Hematopoietic multipotent progenitor cell treated with erythropoietin and hydrocortisone succinate and interleukin-3 and kit ligand, for 17 days (in vitro differentiated cells): ENCODE results near the gene TMEM131L.
"Not testable (repeated sequence)": the region's sequence is repeated elsewhere in the genome, so short reads cannot be mapped to it uniquely, and the experiment has no call there.

Source experiments
- DNase-seq: peaks from one replicate; pipeline ENCODE4 v3.0.0-alpha.2; 2015; ENCODE audit warnings: low spot score

TMEM131L gene

DNA sequence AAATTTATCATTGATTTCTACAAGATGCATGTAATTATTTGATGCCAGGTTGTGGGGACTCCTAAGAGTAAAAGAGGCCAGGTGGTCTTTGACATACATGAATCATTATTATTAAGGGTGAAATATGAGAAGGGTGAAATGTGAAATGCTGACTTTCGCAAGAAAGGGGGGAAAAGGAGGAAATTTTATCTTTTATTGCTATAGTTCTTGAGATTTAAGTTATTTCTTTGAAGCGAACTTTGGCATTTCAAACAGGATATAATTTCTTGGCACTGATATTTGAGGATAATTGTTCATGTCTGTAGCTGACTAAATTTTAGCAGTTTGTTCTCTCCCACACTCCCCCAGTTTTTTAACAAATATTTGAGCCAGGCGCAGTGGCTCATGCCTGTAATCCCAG is 80.1 kb downstream of the TMEM131L start:
- no peak for DNase-seq

DNA sequence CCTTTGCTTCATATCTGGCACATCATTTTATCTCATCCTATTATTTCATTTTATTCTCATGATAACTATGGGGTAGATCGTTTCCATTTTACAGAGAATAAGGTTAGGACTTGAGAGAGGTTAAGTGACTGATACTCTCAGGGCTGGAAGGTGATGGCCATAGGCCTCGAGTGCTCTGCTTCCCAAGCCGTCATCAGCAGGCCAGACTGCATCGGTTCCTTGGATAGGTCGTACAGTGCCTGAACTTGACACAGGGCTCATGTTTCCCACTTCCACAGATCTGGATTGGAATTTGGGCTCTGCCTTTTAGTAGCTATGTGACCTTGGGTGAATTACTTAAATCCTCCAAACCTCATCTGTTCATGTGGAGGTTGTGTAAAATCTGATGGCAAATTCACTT is 81.4 kb downstream of the TMEM131L start:
- no peak for DNase-seq

DNA sequence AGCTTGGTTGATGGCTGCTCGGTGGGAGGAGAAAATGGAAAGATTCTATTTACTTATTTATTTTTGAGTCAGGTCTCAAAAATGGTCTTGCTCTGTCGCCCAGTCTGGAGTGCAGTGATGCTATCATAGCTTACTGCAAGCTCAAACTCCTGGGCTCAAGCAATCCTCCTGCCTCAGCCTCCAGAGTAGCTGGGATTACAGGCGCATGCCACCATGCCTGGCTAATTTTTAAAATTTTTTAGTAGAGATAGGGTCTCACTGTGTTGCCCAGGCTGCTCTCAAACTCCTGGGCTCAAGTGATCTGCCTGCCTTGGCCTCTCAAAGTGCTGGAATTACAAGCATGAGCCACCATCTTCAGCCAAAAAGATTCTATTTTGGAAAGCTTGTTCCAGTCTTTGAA is 82.7 kb downstream of the TMEM131L start:
- DNase-seq, result not testable (repeated sequence)

DNA sequence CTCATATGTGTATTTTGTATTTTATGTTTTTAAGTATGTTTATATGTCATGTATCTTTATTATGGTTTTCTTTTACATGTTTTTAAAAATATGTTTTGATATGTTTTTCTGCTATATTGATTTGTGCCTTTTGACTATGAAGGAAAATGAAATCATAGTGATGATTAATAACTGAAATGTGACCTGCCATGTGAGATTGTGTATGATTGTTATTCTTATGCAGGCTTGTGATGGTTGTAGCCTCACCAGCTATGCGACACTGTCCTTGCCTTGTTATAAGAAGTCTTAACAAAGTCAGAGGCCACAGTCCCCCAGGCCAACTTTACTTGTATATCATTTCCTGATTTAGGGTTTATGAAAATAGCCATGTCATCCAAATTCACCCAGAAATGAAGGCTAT is 83.2 kb downstream of the TMEM131L start:
- DNase-seq, result no peak

DNA sequence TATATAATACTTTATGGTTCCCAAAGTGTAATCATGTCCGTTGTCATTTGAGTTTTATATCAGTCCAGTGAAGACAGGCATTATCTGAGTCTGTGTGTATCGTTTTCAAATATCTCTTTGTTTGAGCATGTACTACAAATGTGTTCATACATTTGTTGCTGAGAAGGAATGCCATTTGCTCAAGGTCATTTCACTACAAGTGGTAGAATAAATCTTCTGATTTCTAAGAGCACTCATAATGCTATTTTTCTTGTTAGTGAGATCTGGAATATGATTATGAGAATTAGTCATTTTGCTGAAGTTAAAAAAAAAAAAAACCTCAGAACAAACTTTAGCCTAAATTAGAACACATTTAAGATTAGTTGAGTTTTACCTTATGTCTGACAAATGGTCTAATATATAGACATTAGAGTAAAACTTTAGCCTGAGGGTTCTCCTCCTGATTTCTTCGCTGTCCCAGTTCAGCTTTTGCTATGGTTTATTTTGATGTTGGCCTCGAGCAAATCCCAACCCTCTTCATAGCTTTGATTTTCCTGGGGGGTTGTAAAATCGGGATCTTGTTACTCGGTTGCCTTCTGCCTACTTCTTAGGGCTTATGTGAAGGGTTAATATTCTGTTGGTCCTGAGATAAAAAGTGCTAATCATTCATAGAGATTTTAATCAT is 87.1 kb downstream of the TMEM131L start:
- no peak for DNase-seq

DNA sequence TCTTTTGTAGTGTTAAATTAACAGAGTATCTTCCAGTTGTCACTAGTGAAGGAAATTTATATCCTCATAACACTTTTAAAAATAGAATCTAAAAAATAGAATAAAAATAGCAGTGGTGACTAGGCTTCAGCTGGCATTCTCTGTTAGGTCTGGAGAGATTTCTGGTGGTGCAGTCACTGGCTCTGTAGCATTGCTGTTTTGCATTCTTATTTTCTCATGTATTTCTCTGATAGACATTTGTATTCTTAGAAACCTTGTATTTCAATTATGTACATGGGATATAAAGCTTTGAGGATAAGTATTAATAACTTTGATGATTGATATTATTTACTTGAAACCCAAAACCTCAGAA is 87.6 kb downstream of the TMEM131L start:
- DNase-seq, result no peak

DNA sequence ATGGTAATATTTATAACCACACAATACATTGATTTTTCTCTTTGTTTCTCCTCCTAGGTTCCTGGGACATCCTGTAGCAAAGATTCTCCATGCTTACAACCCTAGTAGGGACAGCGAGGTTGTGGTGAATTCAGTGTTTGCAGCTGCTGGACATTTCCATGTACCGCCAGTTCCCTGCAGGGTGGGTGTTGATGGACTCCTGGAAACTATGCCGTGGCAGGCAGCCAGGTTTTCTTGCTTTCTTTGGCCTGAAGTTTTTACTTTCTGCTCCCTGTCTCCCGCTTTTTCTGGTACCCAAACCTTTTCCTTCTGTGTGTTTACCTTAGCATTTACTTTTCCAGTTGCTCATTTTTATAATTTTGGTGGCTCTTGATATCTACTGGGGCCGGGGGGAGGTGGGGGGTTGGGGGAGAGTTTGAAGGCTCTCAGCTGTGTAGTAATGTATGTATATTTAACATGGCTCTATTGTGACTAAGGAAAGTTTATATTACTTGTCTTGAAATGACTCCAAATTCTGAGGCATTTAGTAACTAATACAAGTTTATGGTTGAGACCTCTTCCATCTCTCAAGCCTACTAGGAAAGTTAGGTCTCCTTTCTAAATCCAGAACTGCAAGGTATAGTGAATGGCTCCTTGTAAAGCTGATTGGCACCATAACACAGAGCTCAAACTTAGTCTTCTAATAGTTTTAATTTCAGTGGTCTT is 89.7 kb downstream of the TMEM131L start:
- no peak for DNase-seq

DNA sequence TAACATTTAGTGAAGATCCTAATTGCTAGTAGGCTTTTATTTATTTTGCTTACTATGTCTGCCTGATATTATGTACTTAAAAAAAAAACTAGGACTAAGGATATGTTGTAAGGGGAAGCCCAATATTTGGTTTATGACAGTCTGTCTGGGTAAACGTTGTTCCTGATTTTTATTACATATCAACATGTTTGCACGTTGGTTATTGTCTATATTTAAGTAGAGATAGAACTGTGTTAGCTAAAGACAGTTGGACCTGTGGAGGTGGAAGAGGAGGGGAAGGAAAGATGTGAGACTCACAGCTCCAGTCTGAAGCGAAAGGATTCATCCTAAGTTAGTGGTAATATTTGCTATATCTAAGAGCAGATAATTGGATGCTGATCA is 90.3 kb downstream of the TMEM131L start:
- no peak for DNase-seq

DNA sequence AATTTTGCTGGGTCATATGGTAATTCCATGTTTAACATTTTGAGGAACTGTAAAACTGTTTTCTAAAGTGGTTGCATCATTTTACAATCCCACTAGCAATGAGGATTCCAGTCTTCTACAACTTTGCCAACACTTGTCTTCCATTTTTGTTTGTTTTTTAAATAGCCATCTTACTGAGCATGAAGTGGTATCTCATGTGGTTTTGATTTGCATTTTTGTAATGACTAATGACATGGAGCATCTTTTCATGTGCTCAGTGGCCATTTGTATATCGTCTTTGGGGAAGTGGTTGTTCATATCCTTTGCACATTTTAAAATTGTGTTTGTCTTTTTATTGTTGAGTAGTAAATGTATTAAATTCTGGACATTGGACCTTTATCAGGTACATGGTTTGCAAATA is 94.7 kb downstream of the TMEM131L start:
- no peak for DNase-seq

DNA sequence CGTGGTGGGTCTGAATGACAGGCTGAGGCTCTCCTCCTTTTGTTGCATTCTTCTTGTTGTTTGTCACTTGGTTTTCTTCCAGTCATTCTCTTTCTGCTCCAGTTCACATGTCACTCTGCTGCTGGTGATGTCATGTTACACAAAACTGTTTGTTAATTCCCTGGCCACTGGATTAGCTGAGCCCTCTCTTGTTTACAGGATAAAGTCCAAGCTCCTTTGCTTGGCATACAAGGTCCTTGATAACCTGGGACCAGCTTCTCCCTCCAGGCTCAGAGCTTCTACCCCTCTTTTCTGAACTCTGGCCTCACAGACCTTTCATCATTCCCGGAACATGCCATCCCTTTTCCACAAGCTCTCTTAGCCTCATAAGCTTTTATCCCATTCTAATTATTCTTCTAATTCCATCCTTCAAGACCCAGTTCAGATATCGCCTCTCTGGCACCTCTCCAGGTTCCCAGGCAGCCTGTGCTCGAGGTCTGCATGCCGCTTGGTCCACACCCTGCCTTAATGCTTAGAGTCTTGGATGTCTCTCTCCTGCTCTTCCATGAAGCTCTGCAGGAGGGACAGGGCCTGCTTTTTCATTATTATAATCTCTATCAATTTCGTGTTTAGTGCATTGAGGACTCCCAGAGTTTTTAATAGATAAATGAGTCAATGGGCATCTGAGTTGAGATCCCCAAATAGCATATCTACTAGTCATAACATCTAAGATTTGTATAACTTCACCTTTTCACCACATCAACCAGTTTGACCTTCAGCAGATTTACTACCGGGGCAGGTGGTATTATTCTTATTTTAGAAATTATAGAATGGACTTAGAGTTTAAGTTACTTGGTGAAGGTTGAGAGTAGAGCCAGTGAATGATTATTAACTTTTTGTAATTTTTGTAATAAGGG is 98.7 kb downstream of the TMEM131L start:
- no peak for DNase-seq

DNA sequence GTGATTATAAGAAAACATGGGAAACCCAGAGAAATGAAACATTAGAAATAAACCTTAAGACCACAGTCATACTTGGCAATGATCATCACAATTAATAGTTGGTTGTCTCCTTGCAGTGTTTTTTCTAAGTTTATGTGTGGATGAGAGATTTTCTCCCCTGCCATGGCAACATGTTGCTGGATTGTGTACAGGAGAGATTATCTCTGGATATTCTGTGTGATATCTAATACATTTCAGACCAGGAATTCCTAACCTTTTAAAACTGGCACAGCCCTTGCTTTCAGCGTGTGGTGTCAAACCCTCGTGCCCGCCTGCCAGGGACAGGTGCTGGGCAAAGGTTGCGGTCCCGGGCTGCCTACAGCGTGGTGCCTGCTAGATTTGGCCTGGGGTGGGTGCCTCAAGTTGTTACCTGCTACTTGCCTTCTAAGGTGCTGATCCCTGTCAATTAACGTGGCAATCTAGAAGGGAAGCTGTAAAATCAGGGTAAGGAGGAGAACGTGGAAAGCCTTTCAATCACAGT is 100.5 kb downstream of the TMEM131L start:
- DNase-seq, result no peak

DNA sequence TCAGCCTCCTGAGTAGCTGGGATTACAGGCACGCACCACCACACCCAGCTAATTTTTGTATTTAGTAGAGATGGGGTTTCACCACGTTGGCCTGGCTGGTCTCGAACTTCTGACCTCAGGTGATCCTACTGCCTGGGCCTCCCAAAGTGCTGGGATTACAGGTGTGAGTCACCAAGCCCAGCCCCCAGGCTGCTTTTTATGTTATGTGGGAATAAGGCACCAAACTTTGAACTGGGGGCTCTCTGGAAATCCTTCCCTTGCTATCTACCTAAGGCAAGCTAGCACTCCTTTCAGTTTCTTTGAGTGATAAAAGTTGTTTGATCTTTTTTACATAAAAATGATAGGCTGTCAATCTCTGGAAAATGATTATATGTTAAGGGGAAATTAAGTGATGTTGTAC is 101.5 kb downstream of the TMEM131L start:
- DNase-seq, result not testable (repeated sequence)

DNA sequence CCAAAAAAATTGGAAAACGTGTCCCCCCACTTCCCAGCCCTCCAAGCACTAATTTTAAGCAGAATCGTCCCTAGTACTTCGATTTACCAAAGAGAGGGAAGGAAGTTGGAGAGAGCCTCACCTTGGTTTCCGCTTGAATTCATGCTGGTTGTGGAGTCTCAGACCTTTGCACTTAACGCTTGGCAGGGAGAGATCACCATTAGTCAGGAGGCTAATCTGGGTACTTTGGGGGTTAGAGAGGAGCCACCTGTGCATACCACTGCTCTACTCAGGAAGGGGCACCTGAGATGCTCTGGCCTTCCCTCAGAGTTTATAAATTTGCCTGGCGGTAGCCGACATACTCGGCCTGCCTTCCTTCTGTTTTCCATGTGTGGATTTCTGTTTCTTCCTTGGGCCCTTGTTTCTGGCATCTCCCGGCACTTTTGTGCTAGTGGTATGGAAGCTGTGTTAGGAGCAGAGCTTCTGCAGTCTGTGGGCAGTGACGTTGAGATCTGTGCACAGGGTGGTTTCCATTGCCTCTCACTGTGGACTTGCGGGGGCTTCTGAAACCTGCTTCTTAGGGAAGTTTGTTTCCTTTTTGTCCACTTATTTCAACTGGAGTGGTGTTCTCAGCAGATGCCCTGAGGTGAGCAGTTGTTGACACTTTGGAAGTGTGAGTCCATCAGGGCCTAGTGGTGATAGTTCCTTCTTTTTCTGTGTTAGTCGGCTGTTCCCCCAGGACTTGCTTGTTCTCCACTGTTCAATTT is 104.2 kb downstream of the TMEM131L start:
- no peak for DNase-seq

DNA sequence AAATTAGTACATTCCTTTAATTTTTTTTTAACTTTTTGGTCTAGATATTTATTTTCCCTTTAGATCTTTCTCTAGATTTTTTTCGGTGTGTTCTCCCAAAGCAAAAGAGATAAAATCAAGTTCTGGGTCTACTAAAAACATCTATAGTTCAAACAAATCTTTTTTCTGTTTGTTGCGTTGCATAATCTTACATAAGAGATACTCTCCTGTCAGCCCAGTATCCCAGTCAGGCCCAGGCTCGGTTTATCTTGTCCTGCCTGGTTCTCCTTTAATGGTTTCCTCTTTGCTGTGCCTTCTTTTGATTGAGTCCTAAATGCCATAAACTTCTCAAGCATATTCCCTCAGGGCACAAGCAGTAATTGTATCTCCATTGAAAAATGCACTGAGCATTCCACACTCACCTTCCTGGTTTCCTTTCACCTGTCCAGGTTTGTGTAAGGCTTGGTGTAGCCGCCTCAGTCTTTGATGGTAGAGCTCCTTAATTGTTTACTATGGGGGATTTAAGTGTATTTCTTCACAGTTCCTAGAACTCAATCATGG is 104.9 kb downstream of the TMEM131L start:
- no peak for DNase-seq

DNA sequence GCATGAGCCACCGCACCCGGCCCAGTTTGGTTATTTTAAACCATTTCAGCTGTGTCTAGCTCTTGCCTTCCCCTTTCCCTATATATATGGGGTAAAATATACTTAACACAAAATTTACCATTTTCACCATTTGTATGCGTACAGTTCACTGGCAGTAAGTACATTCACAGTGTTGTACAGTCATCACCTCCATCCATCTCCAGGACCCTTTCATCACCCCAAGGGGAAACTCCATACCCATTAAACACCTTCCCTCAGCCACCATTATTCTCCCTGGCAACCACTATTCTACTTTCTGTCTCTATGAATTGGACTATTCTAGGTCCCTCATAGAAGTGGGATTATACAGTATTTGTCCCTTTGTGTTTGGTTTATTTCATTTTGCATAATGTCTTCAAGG is 106.4 kb downstream of the TMEM131L start:
- no peak for DNase-seq

DNA sequence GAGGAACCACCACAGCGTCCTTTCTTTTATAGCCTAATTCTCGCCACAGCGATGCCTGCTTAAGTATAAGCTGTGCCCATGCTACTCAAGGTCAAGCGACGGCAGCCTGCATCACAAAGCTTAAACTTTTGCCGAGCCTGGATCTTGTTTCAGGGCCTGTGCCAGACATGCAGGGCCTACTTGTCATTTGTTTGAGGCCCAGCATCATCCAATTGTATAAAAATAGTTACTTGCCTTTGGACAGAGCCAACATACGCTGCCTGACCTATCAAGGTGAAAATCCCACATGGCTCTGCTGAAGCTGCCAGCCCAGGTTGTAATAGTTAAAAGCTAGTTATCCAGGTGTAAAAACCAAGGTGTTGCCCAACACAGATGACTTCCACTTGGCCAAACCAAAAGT is 107.1 kb downstream of the TMEM131L start:
- no peak for DNase-seq

DNA sequence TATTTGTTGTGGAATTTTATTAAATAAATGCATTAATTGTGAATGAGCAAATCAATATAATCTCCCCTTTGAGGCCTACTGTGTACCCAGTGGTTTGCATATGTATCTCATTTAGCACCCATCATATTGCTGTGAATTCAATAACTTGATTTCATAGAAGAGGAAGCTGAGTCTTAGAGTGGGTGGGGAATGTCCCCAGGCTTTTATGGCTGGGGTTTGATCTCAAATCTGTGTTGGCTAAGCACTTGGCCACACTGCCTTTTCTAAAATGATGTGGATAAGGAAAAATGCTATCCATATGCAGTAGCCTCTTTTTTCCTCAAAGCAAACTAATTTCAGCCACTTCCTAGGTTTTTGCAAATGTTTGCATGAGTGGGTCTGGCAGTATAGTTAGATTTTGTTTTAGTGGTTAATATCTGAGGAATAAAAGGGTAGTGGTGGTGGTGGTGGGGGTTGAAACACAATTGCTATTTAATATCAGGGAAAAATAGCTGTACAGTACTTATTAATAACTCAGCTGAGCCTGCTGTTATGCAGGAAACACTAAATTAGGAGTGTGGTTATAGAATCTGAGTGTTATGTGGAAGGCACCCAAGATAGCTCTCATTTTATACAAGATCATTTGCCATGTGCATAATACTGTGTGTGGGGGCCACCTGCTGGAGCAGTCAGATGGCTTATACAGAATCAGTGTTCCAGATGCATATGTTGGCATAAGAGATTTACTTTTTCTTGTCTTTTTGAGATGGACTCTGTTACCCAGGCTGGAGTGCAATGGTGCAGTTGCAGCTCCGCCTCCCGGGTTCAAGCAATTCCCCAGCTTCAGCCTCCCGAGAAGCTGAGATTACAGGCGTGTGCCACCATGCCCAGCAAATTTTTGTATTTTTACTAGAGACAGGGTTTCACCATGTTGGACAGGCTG is 108.0 kb downstream of the TMEM131L start:
- peak; percentile 68 for DNase-seq

DNA sequence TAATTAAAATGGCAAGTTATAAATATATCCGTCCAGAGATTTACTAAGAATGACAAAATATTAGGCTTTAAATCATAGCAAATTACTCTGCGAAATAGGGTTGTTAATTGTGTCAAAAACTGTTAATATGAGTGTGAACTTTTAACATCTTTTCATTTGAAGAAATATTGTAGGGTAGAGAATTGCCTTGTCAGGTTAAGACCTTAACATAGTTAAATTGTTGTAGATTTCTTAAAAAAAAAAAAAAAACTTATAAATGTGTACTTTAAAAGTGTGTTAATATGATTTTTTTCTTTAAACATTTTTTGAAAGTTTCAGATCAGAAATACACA is 110.2 kb downstream of the TMEM131L start:
- no peak for DNase-seq

DNA sequence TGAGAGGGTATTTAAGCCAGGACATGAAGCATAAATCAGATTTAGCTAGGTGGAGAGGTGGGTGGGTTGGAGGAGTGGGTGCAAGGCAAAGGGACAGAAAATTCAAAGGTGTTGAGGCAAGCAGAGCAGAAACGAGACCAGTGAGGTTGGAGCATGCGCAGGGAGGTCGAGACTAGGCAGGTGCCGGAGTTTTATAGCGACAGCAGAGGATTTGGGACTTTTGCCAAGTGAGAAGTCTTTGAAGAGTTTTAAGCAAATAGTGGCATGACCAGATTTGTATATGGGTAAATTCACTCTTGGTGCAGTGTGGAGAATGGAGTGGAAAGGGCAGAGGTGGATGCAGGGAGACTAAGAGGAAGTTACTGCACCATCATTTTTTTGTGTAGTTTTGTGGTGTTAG is 110.9 kb downstream of the TMEM131L start:
- DNase-seq, result no peak

DNA sequence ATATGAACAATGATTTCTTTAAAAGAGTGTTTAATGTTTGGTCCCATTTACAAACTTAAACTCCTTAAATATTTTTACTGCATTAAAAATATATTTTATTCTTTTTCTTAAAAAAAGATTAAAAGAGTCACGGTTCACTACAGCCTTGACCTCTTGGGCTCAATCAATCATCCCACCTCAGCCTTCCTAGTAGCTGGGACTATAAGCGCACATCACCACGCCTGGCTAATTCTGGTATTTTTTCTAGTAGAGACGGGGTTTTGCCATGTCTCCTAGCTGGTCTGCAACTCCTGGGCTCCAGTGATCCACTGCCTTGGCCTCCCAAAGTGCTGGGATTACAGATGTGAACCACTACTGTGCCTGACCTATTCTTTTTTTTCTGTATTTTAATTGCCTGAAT is 113.2 kb downstream of the TMEM131L start:
- DNase-seq, result no peak

DNA sequence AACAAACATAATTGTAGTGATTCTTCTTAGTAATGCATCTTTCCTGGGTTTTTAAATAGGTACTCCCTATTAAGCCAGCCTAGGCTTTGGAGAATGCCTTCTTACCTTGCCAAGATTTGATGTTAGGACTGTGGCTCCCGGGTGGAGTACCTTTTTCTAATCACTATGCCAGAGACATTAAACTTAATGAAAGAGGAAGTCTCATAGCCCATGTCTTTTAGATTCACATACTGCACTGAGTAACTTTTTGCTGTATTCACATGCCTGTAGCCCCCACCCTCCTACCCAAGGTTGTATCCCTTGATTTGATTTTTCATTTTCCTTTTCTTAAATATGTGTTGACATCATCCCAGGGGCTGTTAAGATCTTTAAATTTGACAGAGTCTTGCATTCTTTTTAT is 113.7 kb downstream of the TMEM131L start:
- DNase-seq, result no peak
